Osteoblast (primary cell): ENCODE data around the gene WDR18. TPM values are rescaled to one million over a fixed set of nuclear protein-coding genes. Genes with fewer than 3 reads are reported as not detected.

Experiments used
- DNase-seq: peaks from one replicate; pipeline ENCODE4 v3.0.0; 2011; ENCODE audit warnings: low spot score, mixed read lengths; ENCODE audit not compliant: insufficient read length; ENCODE audit errors: missing footprints
- H2AFZ ChIP-seq: 2 replicates; pipeline ENCODE4 v1.6.0; 2011; ENCODE audit warnings: mild to moderate bottlenecking, low read length
- H3K27ac ChIP-seq: 2 replicates; pipeline ENCODE4 v1.5.1; 2011; ENCODE audit warnings: mild to moderate bottlenecking, low read depth, low read length, moderate library complexity
- H3K27me3 ChIP-seq: 2 replicates; pipeline ENCODE4 v1.6.0; 2012; ENCODE audit warnings: mild to moderate bottlenecking, control low read depth, inconsistent platforms, low read length, moderate library complexity; ENCODE audit not compliant: insufficient read depth
- H3K36me3 ChIP-seq: 2 replicates; pipeline ENCODE4 v1.5.1; 2011; ENCODE audit warnings: mild to moderate bottlenecking, low read length, control low read depth, moderate library complexity; ENCODE audit not compliant: insufficient read depth
- H3K4me1 ChIP-seq: 2 replicates; pipeline ENCODE4 v1.5.1; 2011; ENCODE audit warnings: mild to moderate bottlenecking, low read length, control low read depth, moderate library complexity; ENCODE audit not compliant: insufficient read depth
- H3K4me2 ChIP-seq: 2 replicates; pipeline ENCODE4 v1.6.0; 2011; ENCODE audit warnings: mild to moderate bottlenecking, low read length; ENCODE audit not compliant: insufficient read depth
- H3K4me3 ChIP-seq: fragments of 200-600 bp; sonication (generic); 3 replicates; pipeline ENCODE4 v1.5.1; 2012; ENCODE audit warnings: mild to moderate bottlenecking, low read length, inconsistent platforms; ENCODE audit not compliant: insufficient read depth
- H3K79me2 ChIP-seq: 2 replicates; pipeline ENCODE4 v1.6.0; 2012; ENCODE audit warnings: mild to moderate bottlenecking, low read length, control low read depth, inconsistent platforms; ENCODE audit not compliant: insufficient read depth
- H3K9me3 ChIP-seq: 2 replicates; pipeline ENCODE4 v1.5.1; 2011; ENCODE audit warnings: low read depth, low read length, control low read depth
- H4K20me1 ChIP-seq: 2 replicates; pipeline ENCODE4 v1.6.0; 2012; ENCODE audit warnings: mild to moderate bottlenecking, low read length, control low read depth; ENCODE audit not compliant: insufficient read depth
- CTCF ChIP-seq: IDR thresholded peaks from 2 replicates; pipeline ENCODE4 v1.5.1; 2011; ENCODE audit warnings: mild to moderate bottlenecking, low read depth, low read length, moderate library complexity; ENCODE audit errors: extremely low read depth
- total RNA-seq: library from RNA; depleted of rRNA; stranded (reverse); fragments of >200 nt; gene quantifications from 2 replicates; pipeline ENCODE4 v1.2.3, GENCODE V29; 2012

WDR18 gene
- total RNA-seq, 1 donor = 45.6 TPM

GRCh38 chr19:947707-948539 is 36.2 kb upstream of the WDR18 start:
- H3K4me3 ChIP-seq = no peak overlapping the region
- no peak overlapping the region for H2AFZ ChIP-seq
- no peak for TF ChIP-seq CTCF
- no peaks in the 10 kb centered on the region for H3K9me3 ChIP-seq
- peaks cover 17% of the 10 kb centered on the region for H4K20me1 ChIP-seq
- no peaks in the 10 kb centered on the region for H3K36me3 ChIP-seq
- no peak overlapping the region for H3K4me2 ChIP-seq
- DNase-seq = no peak
- no peaks in the 10 kb centered on the region for H3K27me3 ChIP-seq
- no peak overlapping the region for H3K27ac ChIP-seq
- H3K4me1 ChIP-seq = peaks cover 6% of the 10 kb centered on the region
- peaks cover 26% of the 10 kb centered on the region for H3K79me2 ChIP-seq

DNA sequence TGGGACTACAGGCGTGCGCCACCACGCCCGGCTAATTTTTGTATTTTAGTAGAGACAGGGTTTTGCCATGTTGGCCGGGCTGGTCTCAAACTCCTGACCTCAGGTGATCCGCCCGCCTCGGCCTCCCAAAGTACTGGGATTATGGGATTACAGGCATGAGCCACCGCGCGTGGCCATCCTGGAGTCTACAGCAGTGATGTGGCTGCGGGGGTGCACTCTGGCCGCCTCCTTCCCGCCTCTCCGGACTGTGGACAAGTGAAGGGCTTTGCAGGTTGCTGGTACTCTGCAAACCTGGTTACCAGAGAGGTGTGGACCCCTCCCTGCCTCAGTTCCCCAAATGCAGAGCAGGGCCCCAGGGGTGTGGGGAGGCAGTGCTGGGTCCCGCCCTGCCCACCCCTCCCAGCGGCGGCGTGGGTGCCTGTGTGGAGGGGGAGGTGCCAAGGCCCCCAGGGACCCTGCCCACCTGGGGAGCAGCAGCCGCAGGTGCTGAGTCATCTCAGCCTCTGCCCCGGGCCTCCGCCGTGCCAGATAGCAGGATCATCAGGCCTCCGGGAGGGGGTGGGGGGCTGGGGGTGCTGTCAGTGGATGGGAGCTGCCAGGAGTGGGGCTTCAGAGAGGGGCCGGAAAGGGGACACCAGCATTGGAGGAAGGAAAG is 35.2 kb upstream of the WDR18 start:
- Histone ChIP-seq H3K79me2 (peaks cover 27% of the 10 kb centered on the region), H2AFZ (no peak overlapping the region), H3K9me3 (no peaks in the 10 kb centered on the region), H3K27me3 (no peaks in the 10 kb centered on the region), H4K20me1 (peaks cover 13% of the 10 kb centered on the region), H3K36me3 (no peaks in the 10 kb centered on the region), H3K4me2 (no peak overlapping the region), H3K4me3 (no peak overlapping the region), H3K27ac (no peak overlapping the region), H3K4me1 (peaks cover 6% of the 10 kb centered on the region)
- TF ChIP-seq CTCF = no peak
- DNase-seq = no peak

GRCh38 chr19:950352-951066 is 33.6 kb upstream of the WDR18 start:
- Histone ChIP-seq H3K27me3 (no peaks in the 10 kb centered on the region), H3K4me3 (no peak overlapping the region), H3K79me2 (peaks cover 20% of the 10 kb centered on the region), H3K4me1 (peaks cover 6% of the 10 kb centered on the region), H2AFZ (no peak overlapping the region), H3K4me2 (no peak overlapping the region), H3K9me3 (no peaks in the 10 kb centered on the region), H4K20me1 (peaks cover 4% of the 10 kb centered on the region), H3K36me3 (no peaks in the 10 kb centered on the region), H3K27ac (no peak overlapping the region)
- no peak for DNase-seq
- no peak for TF ChIP-seq CTCF
